GM12878 (cell line): ENCODE measurements around the gene AXDND1. TPM values are rescaled to one million over a fixed set of nuclear protein-coding genes. Genes with fewer than 3 reads are reported as not detected.
"Not testable (repeated sequence)": the region's sequence is repeated elsewhere in the genome, so short reads cannot be mapped to it uniquely, and the experiment has no call there.

Source experiments
- ATAC-seq: fragments of 200-7000 bp; cut with Tn5 transposase; 3 replicates; pipeline ENCODE4 v1.9.1; 2020; ENCODE audit warnings: mild to moderate bottlenecking, moderate library complexity
- BruUV-seq: library from RNA; stranded (reverse); fragments of 400-500 nt; replicated peaks from 2 replicates; lab custom pipeline; 2021; lab: Mats Ljungman, UMichigan
- CTCF ChIA-PET: fragments of 300-600 bp; sonication (Branson Sonifier 250); formaldehyde crosslinking; extraction: SDS; loops from one replicate; lab custom pipeline; 2021; ENCODE audit warnings: inconsistent platforms; lab: Yijun Ruan, JAX
- POLR2A ChIA-PET: fragments of 350-600 bp; formaldehyde crosslinking; extraction: SDS; loops from one replicate; lab custom pipeline; 2021; ENCODE audit warnings: inconsistent platforms; lab: Charles Lee
- RAD21 ChIA-PET: fragments of 300-600 bp; sonication (Branson Sonifier 250); formaldehyde crosslinking; loops from one replicate; lab custom pipeline; 2023; ENCODE audit warnings: antibody characterized with exemption; ENCODE audit not compliant: unreplicated experiment; lab: Charles Lee
- SMC1A ChIA-PET: fragments of 300-600 bp; sonication (Branson Sonifier 250); formaldehyde crosslinking; loops from one replicate; lab custom pipeline; 2023; ENCODE audit not compliant: unreplicated experiment, uncharacterized antibody; lab: Charles Lee
- DNase-seq: peaks from one replicate; pipeline ENCODE4 v3.0.0-alpha.2; 2011; ENCODE audit warnings: low read depth, low spot score
- FAIRE-seq: peaks from 3 replicates; lab custom pipeline; 2011; peaks lifted over from hg19 to GRCh38; lab: Jason Lieb, UNC
- H2AFZ ChIP-seq: 2 replicates; pipeline ENCODE4 v1.6.0; 2011; ENCODE audit warnings: low read depth, low read length, control low read depth; ENCODE audit not compliant: control insufficient read depth
- H3K27ac ChIP-seq: 2 replicates; pipeline ENCODE4 v1.5.1; 2011; ENCODE audit warnings: control low read depth; ENCODE audit not compliant: control insufficient read depth, insufficient read depth
- H3K27me3 ChIP-seq, 2 experiments: replicated peaks in 1 of 2; 2 replicates each; pipeline versions ENCODE4 v1.6.0 to v1.6.1; 2011; ENCODE audit warnings: low read length in 1 of 2; ENCODE audit not compliant: control insufficient read depth in 2 of 2, insufficient read depth in 2 of 2
- H3K36me3 ChIP-seq, 2 experiments: 2 replicates each; pipeline ENCODE4 v1.5.1; 2011; ENCODE audit warnings: low read length in 1 of 2; ENCODE audit not compliant: control insufficient read depth in 2 of 2, insufficient read depth in 2 of 2
- H3K4me1 ChIP-seq: 2 replicates; pipeline ENCODE4 v1.6.1; 2011; ENCODE audit warnings: mild to moderate bottlenecking, low read length, moderate library complexity, mixed read lengths; ENCODE audit not compliant: control insufficient read depth, insufficient read depth
- H3K4me2 ChIP-seq: 2 replicates; pipeline ENCODE4 v1.6.0; 2011; ENCODE audit warnings: control low read depth; ENCODE audit not compliant: control insufficient read depth, insufficient read depth
- H3K4me3 ChIP-seq: fragments of 200-600 bp; sonication (generic); 2 replicates; pipeline ENCODE4 v1.5.1; 2016
- H3K79me2 ChIP-seq: 2 replicates; pipeline ENCODE4 v1.6.0; 2011; ENCODE audit warnings: low read length; ENCODE audit not compliant: control insufficient read depth, insufficient read depth
- H3K9ac ChIP-seq: 2 replicates; pipeline ENCODE4 v1.8.0; 2011; ENCODE audit warnings: low read length, control low read depth, mixed read lengths; ENCODE audit not compliant: control insufficient read depth, insufficient read depth
- H3K9me3 ChIP-seq: replicated peaks from 3 replicates; pipeline ENCODE4 v1.5.1; 2011; ENCODE audit warnings: mild to moderate bottlenecking, low read length; ENCODE audit not compliant: control insufficient read depth, insufficient read depth
- H4K20me1 ChIP-seq: 2 replicates; pipeline ENCODE4 v1.6.0; 2011; ENCODE audit not compliant: control insufficient read depth, insufficient read depth
- WGBS: methylation state at CpG from one replicate; pipeline ENCODE4 v1.1.6; 2016; ENCODE audit warnings: low lambda C conversion rate; ENCODE audit not compliant: insufficient replicate concordance, insufficient coverage; ENCODE audit errors: missing lambda C conversion rate; 5-methylcytosine and 5-hydroxymethylcytosine counted together
- in situ Hi-C: fragments of 300-500 bp; cut with MboI; formaldehyde crosslinking; loops from 9 replicates; pipeline ENCODE4 v1.14.3; 2018; ENCODE audit warnings: mixed read lengths
- intact Hi-C: fragments of 100-400 bp; cut with micrococcal nuclease; formaldehyde crosslinking; loops from one replicate; pipeline ENCODE4 v1.14.2; 2022; ENCODE audit not compliant: unreplicated experiment
- polyA plus RNA-seq, 11 experiments: library from polyadenylated mRNA; depleted of rRNA in 4 of 11; unstranded in 6 of 11; stranded (reverse) in 5 of 11; fragments of >200 nt; fragmentation: Nextera tagmentation in 4 of 11; fragmentation: Illumina TruSeq in 1 of 11; extraction: Ambion mirVana in 4 of 11; extraction: Trizol in 1 of 11; gene quantifications; 1 replicate in 1 of 11; 2 replicates in 10 of 11; pipeline versions ENCODE4 v1.2.1 to v1.2.3, GENCODE V29; 2011 to 2016; ENCODE audit warnings: inconsistent platforms in 2 of 11, missing spikeins in 2 of 11, low read depth in 1 of 11
- total RNA-seq, 4 experiments: library from RNA; depleted of rRNA in 3 of 4; stranded (reverse); fragments of >200 nt in 3 of 4; fragmentation: Illumina TruSeq in 1 of 4; extraction: Trizol in 1 of 4; gene quantifications; 2 replicates each; pipeline versions ENCODE4 v1.2.1 to v1.2.3, GENCODE V29; 2013 to 2021

The AXDND1 gene
- total and polyA plus RNA-seq, 10 of the 15 experiments (the other 5 are each of a cell fraction or from before 2014, with no cell fraction given): 0.12 to 0.84 (median 0.42) TPM

- H3K27me3 ChIP-seq, POLR2A ChIA-PET, H2AFZ ChIP-seq, H3K9ac ChIP-seq, H3K79me2 ChIP-seq, FAIRE-seq, intact Hi-C loops, H4K20me1 ChIP-seq, H3K27ac ChIP-seq, DNase-seq, H3K4me3 ChIP-seq, SMC1A ChIA-PET, H3K9me3 ChIP-seq, H3K4me2 ChIP-seq, CTCF ChIA-PET, H3K36me3 ChIP-seq, BruUV-seq, ATAC-seq, in situ Hi-C loops, RAD21 ChIA-PET, H3K4me1 ChIP-seq: not testable (repeated sequence)
- 9% methylated on average over 2 of the region's 2 CpGs for WGBS
These were observed 93.9 kb downstream of the AXDND1 start for GRCh38 chr1:179459606-179460206.

DNA sequence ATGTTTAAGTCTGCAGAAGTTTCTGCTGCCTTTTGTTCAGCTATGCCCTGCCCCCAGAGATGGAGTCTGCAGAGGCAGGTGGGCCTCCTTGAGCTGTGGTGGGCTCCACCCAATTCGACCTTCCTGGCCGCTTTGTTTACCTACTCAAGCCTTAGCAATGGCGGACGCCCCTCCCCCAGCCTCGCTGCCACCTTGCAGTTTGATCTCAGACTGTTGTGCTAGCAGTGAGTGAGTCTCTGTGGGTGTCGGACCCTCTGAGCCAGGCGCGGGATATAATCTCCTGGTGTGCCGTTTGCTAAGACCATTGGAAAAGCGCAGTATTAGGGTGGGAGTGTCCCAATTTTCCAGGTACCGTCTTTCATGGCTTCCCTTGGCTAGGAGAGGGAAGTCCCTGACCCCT is 99.9 kb downstream of the AXDND1 start:
- BruUV-seq, RAD21 ChIA-PET, FAIRE-seq, H3K4me3 ChIP-seq, H2AFZ ChIP-seq, POLR2A ChIA-PET, H3K4me1 ChIP-seq, H3K9me3 ChIP-seq, H3K79me2 ChIP-seq, intact Hi-C loops, H3K36me3 ChIP-seq, H3K27ac ChIP-seq, H3K27me3 ChIP-seq, H3K4me2 ChIP-seq, CTCF ChIA-PET, ATAC-seq, in situ Hi-C loops, H4K20me1 ChIP-seq, H3K9ac ChIP-seq, DNase-seq: not testable (repeated sequence)
- SMC1A ChIA-PET: interaction anchor here (0.6 kb wide), 1 partner anchor 131 kb away, joined by 3 read pairs; no protein-coding TSS in a partner anchor
- 54% methylated on average over 10 of the region's 11 CpGs for WGBS
